GM13976 (cell line): ENCODE measurements around the gene GRM5.
"Not testable (repeated sequence)": the region's sequence is repeated elsewhere in the genome, so short reads cannot be mapped to it uniquely, and the experiment has no call there.

Source experiments
- DNase-seq: peaks from one replicate; pipeline ENCODE4 v3.0.0; 2012; ENCODE audit warnings: low spot score
- CTCF ChIP-seq: IDR thresholded peaks from 2 replicates; pipeline ENCODE4 v1.5.1; 2012; ENCODE audit warnings: borderline replicate concordance, mild to moderate bottlenecking; ENCODE audit not compliant: insufficient read depth; ENCODE audit errors: extremely low read depth, missing control alignments, control extremely low read depth
- in situ Hi-C: fragments of 300-500 bp; cut with MboI; formaldehyde crosslinking; loops from one replicate; pipeline ENCODE4 v1.12.0; 2022; ENCODE audit warnings: low sequenced_read_pairs, mixed read lengths, inconsistent platforms; ENCODE audit not compliant: unreplicated experiment

GRM5 gene

GRCh38 chr11:89065651-89066201, at the start of gene GRM5:
Gene GRM5 (minus strand): TSS chr11:89065982. CDS start chr11:89047872, 18,110 bp downstream.
- DNase-seq, in situ Hi-C loops: not testable (repeated sequence)

GRCh38 chr11:89097956-89098355, 32.2 kb upstream of the GRM5 start:
- in situ Hi-C loops = loop anchor here (25.0 kb wide), 1 partner anchor 1014 kb away; no protein-coding TSS in a partner anchor
- not testable (repeated sequence) for DNase-seq

GRCh38 chr11:89093806-89094205, 28.0 kb upstream of the GRM5 start:
- not testable (repeated sequence) for DNase-seq
- in situ Hi-C loops = loop anchor here (25.0 kb wide), 1 partner anchor 1018 kb away; no protein-coding TSS in a partner anchor

More at GRCh38 chr11:89097956-89098355, 32.2 kb upstream of the GRM5 start:
- peak; percentile 50 for TF ChIP-seq CTCF

GRCh38 chr11:89084951-89085350, 19.2 kb upstream of the GRM5 start:
- in situ Hi-C loops = loop anchor here (25.0 kb wide), 1 partner anchor 1027 kb away; no protein-coding TSS in a partner anchor
- DNase-seq = not testable (repeated sequence)

- in situ Hi-C loops = not testable (repeated sequence)
These were observed 5.1 kb upstream of the GRM5 start for GRCh38 chr11:89070911-89071310.

GRCh38 chr11:89067264-89067663, 1.5 kb upstream of the GRM5 start:
- TF ChIP-seq CTCF = no peak
- in situ Hi-C loops = no loop called here
- DNase-seq = no peak

More at GRCh38 chr11:89070911-89071310, 5.1 kb upstream of the GRM5 start:
- not testable (repeated sequence) for DNase-seq

GRCh38 chr11:89065066-89065465, 716 bp downstream of the GRM5 start:
- in situ Hi-C loops = no loop called here
- no peak for TF ChIP-seq CTCF

GRCh38 chr11:89063481-89063951, 2.3 kb downstream of the GRM5 start:
- in situ Hi-C loops, DNase-seq: not testable (repeated sequence)

More at GRCh38 chr11:89065066-89065465, 716 bp downstream of the GRM5 start:
- DNase-seq = no peak

- in situ Hi-C loops, DNase-seq: not testable (repeated sequence)
These were observed 2.9 kb downstream of the GRM5 start for GRCh38 chr11:89062771-89063298.

GRCh38 chr11:89061839-89062238, 3.9 kb downstream of the GRM5 start:
- in situ Hi-C loops, DNase-seq: not testable (repeated sequence)

- DNase-seq, in situ Hi-C loops: not testable (repeated sequence)
These were observed 8.4 kb downstream of the GRM5 start for GRCh38 chr11:89057406-89057805.
